ENCODE data around the gene HDAC4.
"Not testable (repeated sequence)": the region's sequence is repeated elsewhere in the genome, so short reads cannot be mapped to it uniquely, and the experiment has no call there.

HDAC4 gene

GRCh38 chr2:239055756-239056493, 344.9 kb downstream of the HDAC4 start:
- DNase-seq, result no peak

GRCh38 chr2:239054921-239055320, 345.9 kb downstream of the HDAC4 start:
- DNase-seq, result no peak

- no peak for DNase-seq
Observed at GRCh38 chr2:239053801-239054503, 346.9 kb downstream of the HDAC4 start.

- no peak for DNase-seq
Observed at GRCh38 chr2:239052798-239053665, 347.8 kb downstream of the HDAC4 start.

- no peak for DNase-seq
Observed at GRCh38 chr2:239051891-239052445, 348.9 kb downstream of the HDAC4 start.

GRCh38 chr2:239050252-239050649, 350.6 kb downstream of the HDAC4 start:
- no peak for DNase-seq

GRCh38 chr2:239049421-239050251, 351.2 kb downstream of the HDAC4 start:
- no peak for DNase-seq

GRCh38 chr2:239048736-239049135, 352.1 kb downstream of the HDAC4 start:
- DNase-seq, result no peak

- DNase-seq, result no peak
Observed at GRCh38 chr2:239047861-239048260, 353.0 kb downstream of the HDAC4 start.

- no peak for DNase-seq
Observed at GRCh38 chr2:239047420-239047819, 353.4 kb downstream of the HDAC4 start.

- no peak for DNase-seq
Observed at GRCh38 chr2:239046822-239047221, 354.0 kb downstream of the HDAC4 start.

- no peak for DNase-seq
Observed at GRCh38 chr2:239044336-239044735, 356.5 kb downstream of the HDAC4 start.

- DNase-seq, result no peak
Observed at GRCh38 chr2:239043326-239043725, 357.5 kb downstream of the HDAC4 start.

- no peak for DNase-seq
Observed at GRCh38 chr2:239042551-239043320, 358.1 kb downstream of the HDAC4 start.

- no peak for DNase-seq
Observed at GRCh38 chr2:239042046-239042445, 358.8 kb downstream of the HDAC4 start.

GRCh38 chr2:239041062-239041461, 359.8 kb downstream of the HDAC4 start:
- no peak for DNase-seq

GRCh38 chr2:239040152-239040761, 360.6 kb downstream of the HDAC4 start:
- DNase-seq, result no peak

- DNase-seq, result no peak
Observed at GRCh38 chr2:239039479-239039861, 361.4 kb downstream of the HDAC4 start.

GRCh38 chr2:239038773-239039478, 361.9 kb downstream of the HDAC4 start:
- DNase-seq, result no peak

GRCh38 chr2:239038284-239038683, 362.5 kb downstream of the HDAC4 start:
- not testable (repeated sequence) for DNase-seq
